Epidermal melanocyte (primary cell): ENCODE results near the gene FRMD8.
A peak's percentile ranks its signal among the peaks of the same experiment; 100 is the strongest.

ENCODE experiments used
- DNase-seq: peaks from one replicate; pipeline ENCODE4 v3.0.0; 2011; ENCODE audit warnings: low spot score; ENCODE audit not compliant: insufficient read length

FRMD8 gene

GRCh38 chr11:65386307-65387140 lies at the start of gene FRMD8:
FRMD8 (plus strand) TSS chr11:65386637; CDS start chr11:65387037, 400 bp downstream.
- DNase-seq: peak; percentile 77

- DNase-seq: no peak
Observed at GRCh38 chr11:65338676-65339075, 47.8 kb upstream of the FRMD8 start.

- no peak for DNase-seq
Observed at GRCh38 chr11:65340226-65340625, 46.2 kb upstream of the FRMD8 start.

GRCh38 chr11:65341856-65342255 lies 44.6 kb upstream of the FRMD8 start:
- DNase-seq: no peak

- DNase-seq: no peak
Observed at GRCh38 chr11:65351511-65351910, 34.9 kb upstream of the FRMD8 start.

GRCh38 chr11:65352783-65353182 lies 33.7 kb upstream of the FRMD8 start:
- DNase-seq: no peak

GRCh38 chr11:65353376-65353775 lies 33.1 kb upstream of the FRMD8 start:
- DNase-seq: no peak

GRCh38 chr11:65353900-65354264 lies 32.6 kb upstream of the FRMD8 start:
- no peak for DNase-seq

- peak; percentile 99 for DNase-seq
Observed at GRCh38 chr11:65354265-65355012, 32.0 kb upstream of the FRMD8 start, which contains the start of gene TIGD3. TIGD3 (plus strand) TSS chr11:65354751; CDS start chr11:65355809, 1,058 bp downstream.

GRCh38 chr11:65355013-65355775 lies 31.2 kb upstream of the FRMD8 start:
- DNase-seq: no peak

GRCh38 chr11:65355776-65356393 lies 30.6 kb upstream of the FRMD8 start:
- no peak for DNase-seq

GRCh38 chr11:65356394-65356972 lies 30.0 kb upstream of the FRMD8 start:
- DNase-seq: no peak

- DNase-seq: no peak
Observed at GRCh38 chr11:65357856-65358356, 28.5 kb upstream of the FRMD8 start.

GRCh38 chr11:65362320-65362931 lies 24.0 kb upstream of the FRMD8 start:
- no peak for DNase-seq

GRCh38 chr11:65362966-65363365 lies 23.5 kb upstream of the FRMD8 start:
- DNase-seq: no peak

GRCh38 chr11:65363770-65364169 lies 22.7 kb upstream of the FRMD8 start:
- DNase-seq: no peak

- peak; percentile 93 for DNase-seq
Observed at GRCh38 chr11:65366340-65366773, 20.1 kb upstream of the FRMD8 start.

GRCh38 chr11:65370659-65371049 lies 15.8 kb upstream of the FRMD8 start:
- DNase-seq: no peak

- no peak for DNase-seq
Observed at GRCh38 chr11:65373839-65374580, 12.4 kb upstream of the FRMD8 start.

- no peak for DNase-seq
Observed at GRCh38 chr11:65375012-65375411, 11.4 kb upstream of the FRMD8 start.
